CD4-positive, alpha-beta T cell treated with Interferon alpha-2 for 1 hour (primary cell): ENCODE data around the gene POR.
"Not testable (repeated sequence)": the region's sequence is repeated elsewhere in the genome, so short reads cannot be mapped to it uniquely, and the experiment has no call there.

Source experiments
- DNase-seq, 2 donors: peaks; one replicate each; pipeline ENCODE4 v3.0.0-alpha.2; 2020 to 2022

POR gene

GRCh38 chr7:75993689-75994387, 78.9 kb downstream of the POR start:
- peak in 1 of 2 donors; percentile 16 for DNase-seq

DNA sequence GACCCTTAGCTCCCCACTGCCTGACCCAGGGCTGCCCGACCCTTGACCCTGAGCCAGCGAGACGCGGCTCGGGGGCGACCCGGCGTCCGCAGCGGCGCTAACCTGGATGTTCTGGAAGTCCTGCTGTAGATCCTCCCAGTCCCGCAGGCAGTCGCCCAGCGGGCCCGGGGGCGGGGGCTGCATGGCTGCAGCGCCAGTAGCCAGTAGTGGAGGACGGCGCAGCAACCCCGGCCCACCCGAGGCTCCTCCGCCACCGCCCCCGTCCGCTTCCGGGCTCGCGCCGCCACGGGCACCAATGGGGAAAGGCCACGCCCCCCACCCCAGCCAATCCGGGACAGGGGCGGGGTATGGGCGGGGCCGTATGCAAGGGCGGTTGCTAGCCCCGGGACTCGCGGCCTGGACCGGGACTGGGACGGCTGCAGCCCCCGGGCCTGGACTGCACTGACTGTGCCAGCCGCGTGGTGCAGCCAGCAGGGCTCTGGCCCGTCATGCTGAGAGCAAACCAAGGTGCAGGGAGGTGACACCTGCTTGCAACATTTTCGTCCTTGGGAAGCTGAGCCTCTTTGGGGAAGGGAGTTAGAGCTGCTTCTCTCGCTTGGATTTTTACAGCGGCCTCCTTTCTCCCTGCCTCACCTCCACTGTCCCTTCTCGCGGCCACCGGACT, 79.6 kb downstream of the POR start, which contains the start of gene TMEM120A:
Gene TMEM120A (minus strand): TSS at position 208 of the 664 bp plus-strand sequence. CDS start 25 bp downstream, at position 183.
- peak; percentile 90 to 94 for DNase-seq

DNA sequence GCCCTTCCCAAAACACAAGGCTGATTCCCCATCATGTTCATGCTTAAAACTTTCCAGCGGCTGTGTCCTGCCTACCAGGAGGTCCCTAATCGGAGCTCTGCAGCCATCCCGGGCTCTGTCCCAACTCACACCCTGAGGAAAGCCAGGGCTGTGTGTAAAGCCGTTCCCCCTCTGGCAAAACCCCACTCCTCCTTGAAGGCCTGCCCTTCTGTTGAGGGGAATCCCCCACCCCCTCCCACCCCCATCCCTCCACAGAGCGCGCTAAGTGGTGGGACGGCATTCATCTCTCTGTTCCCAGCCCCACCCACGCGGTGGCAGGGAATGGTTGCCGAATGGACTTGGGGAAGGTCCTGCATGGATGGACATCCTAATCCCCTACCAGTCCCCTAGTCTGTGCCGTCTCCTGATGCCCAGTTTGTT, 80.1 kb downstream of the POR start:
- no peak for DNase-seq

- DNase-seq, result no peak
These were observed 81.0 kb downstream of the POR start for GRCh38 chr7:75995996-75996395.

DNA sequence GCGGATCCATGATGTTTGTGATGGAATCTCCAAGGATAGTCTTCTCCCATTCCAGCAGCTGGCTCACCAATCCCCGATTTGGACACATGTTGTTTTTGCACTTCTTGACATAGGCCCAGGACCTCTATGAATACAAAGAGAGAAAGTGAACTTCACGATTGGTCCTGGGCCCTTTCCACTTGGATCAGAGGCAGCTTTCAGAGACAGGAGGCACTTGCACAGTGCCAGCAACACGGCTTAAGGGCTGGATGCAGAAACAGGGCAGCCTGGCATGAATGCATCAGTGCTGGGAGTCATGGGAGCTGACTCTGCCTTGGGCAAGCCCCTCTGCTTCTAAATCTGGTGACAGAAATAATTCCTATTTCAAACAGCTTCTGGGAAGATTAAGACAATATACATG, 81.5 kb downstream of the POR start:
- no peak for DNase-seq

- no peak for DNase-seq
These were observed 83.1 kb downstream of the POR start for GRCh38 chr7:75998038-75998437.

DNA sequence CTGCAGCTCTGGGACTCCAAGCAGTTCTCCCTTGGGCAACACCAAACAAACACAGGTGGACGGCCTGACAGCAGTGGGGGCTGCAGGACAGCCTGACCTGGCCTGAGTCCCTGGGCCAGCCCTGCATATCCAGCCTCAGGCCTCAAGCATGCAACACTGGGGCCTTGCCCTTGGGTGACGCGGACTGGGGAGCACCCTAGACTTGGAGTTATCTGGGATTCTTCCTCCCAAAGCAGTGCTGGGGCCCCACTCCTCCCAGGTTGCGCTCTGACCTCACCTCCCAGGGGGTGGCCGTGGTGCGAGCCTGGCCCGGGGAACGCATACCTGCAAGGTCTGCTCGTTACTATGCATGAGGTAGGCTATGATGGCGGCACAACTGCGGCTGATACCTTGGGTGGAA, 85.6 kb downstream of the POR start:
- DNase-seq, result no peak

DNA sequence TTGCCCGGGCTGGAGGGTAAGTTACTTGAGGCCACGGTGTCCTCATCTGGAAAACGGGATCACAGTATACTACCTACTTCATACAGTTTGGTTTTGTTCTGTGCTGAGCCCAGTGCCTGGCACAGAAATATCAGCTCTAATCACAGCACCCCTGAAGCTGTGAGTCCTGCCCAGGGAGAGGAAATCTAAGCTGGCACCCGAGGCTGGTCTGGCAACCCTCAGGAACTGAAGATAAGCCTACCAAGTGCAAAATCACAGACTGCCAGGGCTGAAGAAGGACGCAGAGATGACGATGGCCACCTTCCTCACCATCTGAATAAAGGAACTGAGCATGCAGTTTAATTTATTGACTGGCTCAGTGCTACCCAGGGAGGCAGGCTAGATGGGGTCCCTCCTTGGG, 87.2 kb downstream of the POR start:
- no peak for DNase-seq

GRCh38 chr7:76002822-76003221, 87.9 kb downstream of the POR start:
- no peak for DNase-seq

DNA sequence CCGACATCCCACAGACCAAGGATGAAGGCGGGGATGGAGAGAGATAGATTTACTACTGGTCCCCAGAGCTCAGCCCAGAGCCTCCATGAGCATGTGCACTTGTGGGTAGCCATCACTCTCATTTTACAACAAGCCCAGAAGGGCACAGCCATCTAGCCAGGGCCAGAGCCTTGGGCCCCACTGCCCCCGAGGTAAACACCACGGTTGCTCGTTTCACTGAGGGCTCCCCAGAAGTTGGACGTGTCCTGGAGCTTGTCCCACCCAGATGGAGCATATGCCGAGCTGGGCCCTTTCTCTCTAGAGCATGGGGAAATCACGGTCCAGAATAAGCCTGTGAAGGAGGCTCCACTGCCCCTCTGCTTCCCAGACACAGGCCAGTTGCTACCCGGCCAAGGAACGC, 88.4 kb downstream of the POR start:
- no peak for DNase-seq

- DNase-seq, result not testable (repeated sequence)
These were observed 90.0 kb downstream of the POR start for GRCh38 chr7:76005004-76005403.

DNA sequence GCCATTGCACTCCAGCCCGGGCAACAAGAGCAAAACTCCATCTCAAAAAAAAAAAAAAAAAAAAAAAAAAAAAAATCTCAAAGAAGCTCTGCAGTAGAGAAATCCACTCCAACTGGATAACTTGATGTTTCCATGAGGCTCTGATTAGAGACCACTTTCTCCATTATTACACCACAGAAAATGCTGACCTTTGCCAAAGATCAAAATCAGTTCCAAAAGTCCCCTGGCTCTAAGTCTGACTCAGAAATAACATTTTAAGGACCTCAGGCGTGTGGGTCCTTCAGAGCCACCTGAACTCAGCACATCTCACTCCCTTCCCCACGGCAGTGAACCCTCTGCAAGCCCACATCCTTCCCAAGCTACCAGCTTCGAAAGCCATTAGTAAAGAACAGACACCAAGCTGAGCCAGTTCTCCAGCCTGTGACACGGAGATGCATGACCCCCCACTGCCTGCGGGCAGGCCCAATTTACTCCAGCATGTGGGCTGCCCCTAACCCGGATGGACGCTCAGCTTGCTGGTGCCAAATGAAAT, 93.3 kb downstream of the POR start:
- DNase-seq, result peak in 1 of 2 donors; percentile 25

DNA sequence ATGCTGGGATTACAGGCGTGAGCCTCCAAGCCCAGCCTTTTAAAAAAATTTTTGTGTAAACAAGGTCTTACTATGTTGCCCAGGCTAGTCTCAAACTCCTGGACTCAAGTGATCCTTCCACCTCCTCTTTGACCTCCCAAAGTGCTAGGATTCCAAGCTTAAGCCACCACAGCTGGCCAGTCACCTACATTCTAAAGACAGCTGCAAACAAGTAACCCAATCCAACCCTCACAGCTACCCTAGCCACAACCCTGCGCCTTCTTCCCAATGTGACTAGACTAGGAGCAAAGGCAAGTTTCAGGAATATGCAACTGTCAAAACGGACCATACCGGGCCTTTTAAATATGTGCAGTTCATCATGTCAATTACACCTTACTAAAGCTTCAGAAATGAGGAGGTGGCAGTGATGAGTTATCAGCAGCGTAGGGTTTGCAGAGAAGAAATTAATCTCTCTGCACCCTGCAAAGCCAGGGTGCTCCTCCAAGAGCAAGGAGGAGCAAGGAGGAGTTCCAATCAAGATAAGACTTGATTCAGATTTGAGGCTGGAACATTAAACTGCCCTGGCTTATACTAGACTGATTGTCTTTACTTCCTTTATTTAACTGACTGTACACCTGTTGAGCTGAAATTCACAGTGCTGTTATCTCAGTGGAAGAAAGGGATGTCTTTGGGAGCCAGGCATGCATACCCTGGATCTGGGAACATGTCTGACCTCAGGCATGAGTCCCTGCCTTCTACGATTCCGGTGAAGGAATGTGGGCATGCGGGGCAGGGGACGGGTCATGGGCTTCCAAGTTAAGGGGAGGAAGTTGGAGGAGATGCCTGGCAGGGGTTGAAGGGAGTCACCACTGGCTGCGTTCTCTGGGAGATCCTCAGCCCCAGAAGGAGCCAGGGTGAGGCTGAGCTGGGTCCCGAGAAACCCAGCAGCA, 95.0 kb downstream of the POR start:
- no peak for DNase-seq

GRCh38 chr7:76011442-76011861, 96.5 kb downstream of the POR start:
- DNase-seq, result no peak

DNA sequence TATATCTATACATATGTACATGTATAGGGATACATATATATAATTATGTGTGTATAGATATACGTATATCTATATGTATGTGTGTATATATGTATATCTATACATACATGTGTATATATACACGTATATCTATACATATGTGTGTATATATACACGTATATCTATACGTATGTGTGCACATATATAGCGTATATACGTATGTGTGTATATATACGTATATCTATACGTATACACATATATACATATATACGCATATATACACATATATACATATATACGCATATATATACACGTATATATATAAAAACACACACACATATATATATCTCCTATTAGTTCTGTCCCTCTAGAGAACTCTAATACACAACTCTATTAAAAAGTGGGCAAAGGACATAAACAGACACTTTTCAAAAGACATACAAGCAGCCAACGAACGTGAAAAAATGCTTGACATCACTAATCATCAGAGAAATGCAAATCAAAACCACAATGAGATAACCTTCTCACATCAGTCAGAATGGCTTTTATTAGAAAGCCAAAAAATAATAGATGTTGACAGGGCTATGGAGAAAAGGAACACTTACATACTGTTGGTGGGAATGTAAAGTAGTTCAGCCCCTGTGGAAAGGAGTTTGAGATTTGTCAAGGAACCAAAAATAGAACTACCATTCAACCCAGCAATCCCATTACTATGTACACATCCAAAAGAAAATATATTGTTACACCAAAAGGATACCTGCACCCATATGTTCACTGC, 101.4 kb downstream of the POR start:
- DNase-seq, result no peak

DNA sequence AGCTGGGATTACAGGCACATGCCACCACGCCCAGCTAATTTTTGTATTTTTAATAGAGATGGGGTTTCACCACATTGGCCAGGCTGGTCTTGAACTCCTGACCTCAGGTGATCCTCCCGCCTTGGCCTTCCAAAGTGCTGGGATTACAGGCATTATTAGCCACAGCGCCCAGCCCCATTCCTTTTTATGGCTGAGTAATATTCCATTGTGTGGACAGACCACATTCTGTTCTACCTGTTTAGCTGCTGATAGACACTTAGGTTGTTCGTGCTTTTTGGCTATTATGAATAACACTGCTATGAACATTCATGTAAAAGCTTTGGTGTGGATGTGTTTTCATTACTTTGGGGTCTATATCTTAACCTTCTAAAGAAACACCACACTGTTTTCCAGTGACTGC, 103.6 kb downstream of the POR start:
- not testable (repeated sequence) for DNase-seq

GRCh38 chr7:76020031-76020714, 105.2 kb downstream of the POR start:
- peak; percentile 58 to 72 for DNase-seq

DNA sequence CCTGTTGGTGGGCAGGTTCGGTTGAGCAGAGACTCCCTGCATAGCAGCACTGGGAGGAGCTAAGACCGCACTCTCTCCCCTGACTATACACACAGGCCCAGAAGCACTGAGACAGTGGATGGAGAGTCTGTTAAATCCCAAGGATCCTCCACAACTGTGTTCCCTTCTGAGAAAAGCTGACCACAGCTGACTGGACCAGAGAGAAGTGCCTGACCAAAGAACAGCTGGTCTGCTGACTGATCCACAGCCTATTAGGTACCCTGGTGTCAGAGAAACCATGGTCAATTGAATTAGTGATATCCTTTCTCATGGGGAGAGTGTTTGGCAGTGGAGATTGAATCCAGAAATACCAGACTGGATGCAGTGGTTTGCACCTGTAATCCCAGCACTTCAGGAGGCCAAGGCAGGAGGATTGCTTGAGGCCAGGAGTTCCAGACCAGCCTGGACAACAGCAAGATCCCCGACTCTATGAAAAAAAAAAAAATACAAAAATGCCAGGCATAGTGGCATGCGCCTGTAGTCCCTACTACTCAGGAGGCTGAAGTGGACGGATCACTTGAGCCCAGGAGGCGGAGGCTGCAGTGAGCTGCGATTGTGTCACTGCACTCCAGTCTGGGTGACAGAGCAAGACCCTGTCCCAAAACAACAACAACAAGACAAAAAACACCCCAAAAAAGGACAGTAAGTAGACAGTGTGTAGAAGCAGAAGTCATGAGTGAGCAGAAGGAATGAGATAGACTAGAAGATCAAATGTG, 107.2 kb downstream of the POR start:
- DNase-seq, result no peak

DNA sequence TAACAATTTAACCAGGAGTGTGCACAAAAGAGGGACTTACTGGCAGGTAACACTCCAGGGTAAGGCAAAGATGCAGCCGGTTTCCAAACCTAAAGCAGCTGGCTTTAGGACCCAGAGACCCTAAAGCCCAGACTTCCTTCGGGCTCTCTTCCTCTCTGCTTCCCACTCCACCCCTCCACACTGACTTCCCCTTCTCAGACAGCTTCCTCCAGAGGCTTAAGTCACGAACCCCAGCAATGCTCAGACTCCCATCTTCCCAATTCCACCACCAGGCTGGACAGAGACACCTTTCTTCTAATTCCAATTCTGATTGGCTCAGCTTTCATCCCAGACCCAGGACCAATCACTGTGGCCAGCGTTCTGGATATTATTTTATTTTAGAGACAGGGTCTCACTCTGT, 108.0 kb downstream of the POR start:
- DNase-seq, result peak in 1 of 2 donors; percentile 24

GRCh38 chr7:76029682-76030081, 114.7 kb downstream of the POR start:
- not testable (repeated sequence) for DNase-seq

GRCh38 chr7:76031964-76032363, 117.0 kb downstream of the POR start:
- DNase-seq, result no peak
